Posterior cingulate gyrus (tissue), 11 donors: ENCODE results near the gene ARTN.

Source experiments
- DNase-seq, 10 donors: peaks; one replicate each; pipeline versions ENCODE4 v3.0.0 to v3.0.0-alpha.2; 2020 to 2021; ENCODE audit warnings: mixed read lengths in 3 of 10
- intact Hi-C: fragments of 100-400 bp; cut with DNase I; formaldehyde crosslinking; loops from one replicate; pipeline ENCODE4 v1.15.1; 2023

ARTN gene

GRCh38 chr1:43921022-43921421 lies 12.6 kb upstream of the ARTN start:
- no peak for DNase-seq
- intact Hi-C loops, result no loop called here

DNA sequence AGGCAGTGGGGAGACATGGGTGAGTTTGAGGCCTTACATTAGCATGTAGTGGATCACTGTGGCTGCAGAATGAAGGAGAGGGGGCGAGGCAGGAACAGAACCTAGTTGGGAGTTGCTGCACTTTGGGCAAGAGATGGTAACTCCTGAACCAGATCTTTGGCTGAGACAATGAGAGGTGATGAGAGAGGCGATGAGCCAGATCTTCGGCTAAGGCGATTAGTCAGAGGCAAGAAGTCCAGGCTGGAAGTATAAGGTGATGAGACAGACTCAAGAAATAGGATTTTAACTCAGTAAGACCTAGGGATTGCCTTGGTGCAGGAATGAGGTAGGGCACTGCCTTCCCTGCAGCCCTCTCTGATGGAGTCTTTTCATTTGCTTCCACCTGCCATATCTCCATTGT lies 9.1 kb upstream of the ARTN start:
- DNase-seq, result no peak
- intact Hi-C loops, result no loop called here

DNA sequence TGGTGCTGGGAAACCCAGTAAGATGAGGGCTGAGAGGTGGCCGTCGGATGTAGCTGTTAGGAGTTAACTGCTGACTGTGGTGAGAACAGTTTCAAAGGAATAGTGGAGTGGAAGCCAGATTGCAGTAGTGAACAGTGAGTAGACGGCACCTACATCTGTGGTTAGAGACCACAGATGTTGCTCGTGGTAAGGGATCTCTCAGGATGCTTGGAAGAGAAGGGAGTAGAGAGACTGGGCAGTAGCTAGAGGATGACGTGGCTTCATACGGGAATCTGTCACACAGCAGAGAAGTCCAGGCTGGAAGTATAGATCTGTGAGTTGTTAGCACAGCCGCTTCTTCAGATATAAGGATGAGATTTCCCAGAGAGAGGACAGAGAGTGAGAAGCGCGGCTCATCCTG lies 7.8 kb upstream of the ARTN start:
- intact Hi-C loops, result no loop called here
- peak in 1 of 10 donors; percentile 25 for DNase-seq

DNA sequence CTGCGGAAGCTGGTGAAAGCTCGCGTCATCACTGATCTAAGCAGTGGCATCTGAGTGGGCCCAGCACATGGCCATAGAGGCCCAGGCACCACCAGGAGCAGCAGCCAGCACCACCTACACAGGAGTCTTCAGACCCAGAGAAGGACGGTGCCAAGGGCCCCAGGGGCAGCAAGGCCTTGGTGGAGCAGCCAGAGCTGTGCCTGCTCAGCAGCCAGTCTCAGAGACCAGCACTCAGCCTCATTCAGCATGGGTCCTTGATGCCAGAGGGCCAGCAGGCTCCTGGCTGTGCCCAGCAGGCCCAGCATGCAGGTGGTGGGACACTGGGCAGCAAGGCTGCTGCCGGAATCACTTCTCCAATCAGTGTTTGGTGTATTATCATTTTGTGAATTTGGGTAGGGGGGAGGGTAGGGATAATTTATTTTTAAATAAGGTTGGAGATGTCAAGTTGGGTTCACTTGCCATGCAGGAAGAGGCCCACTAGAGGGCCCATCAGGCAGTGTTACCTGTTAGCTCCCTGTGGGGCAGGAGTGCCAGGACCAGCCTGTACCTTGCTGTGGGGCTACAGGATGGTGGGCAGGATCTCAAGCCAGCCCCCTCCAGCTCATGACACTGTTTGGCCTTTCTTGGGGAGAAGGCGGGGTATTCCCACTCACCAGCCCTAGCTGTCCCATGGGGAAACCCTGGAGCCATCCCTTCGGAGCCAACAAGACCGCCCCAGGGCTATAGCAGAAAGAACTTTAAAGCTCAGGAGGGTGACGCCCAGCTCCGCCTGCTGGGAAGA lies 3.2 kb upstream of the ARTN start:
- DNase-seq, result peak in 1 of 10 donors; percentile 73
- intact Hi-C loops, result loop anchor here (5.0 kb wide), 1 partner anchor 403 kb away; no protein-coding TSS in a partner anchor

DNA sequence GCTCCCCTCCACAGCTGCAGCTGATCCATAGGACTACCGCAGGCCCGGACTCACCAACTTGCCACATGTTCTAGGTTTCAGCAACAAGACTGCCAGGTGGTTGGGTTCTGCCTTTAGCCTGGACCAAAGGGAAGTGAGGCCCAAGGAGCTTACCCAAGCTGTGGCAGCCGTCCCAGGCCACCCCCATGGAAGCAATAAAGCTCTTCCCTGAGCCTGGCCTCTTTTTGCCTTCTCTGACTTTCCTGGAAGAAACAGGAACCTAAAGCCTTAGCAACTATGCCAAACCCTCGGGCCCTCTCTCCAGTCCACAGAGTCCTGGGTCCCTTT lies 2.7 kb upstream of the ARTN start:
- DNase-seq, result no peak
- intact Hi-C loops, result loop anchor here (5.0 kb wide), 1 partner anchor 404 kb away; no protein-coding TSS in a partner anchor

GRCh38 chr1:43931711-43932660 lies 1.6 kb upstream of the ARTN start:
- intact Hi-C loops, result loop anchor here (5.0 kb wide), 1 partner anchor 405 kb away; no protein-coding TSS in a partner anchor
- peak in 1 of 10 donors; percentile 59 for DNase-seq

DNA sequence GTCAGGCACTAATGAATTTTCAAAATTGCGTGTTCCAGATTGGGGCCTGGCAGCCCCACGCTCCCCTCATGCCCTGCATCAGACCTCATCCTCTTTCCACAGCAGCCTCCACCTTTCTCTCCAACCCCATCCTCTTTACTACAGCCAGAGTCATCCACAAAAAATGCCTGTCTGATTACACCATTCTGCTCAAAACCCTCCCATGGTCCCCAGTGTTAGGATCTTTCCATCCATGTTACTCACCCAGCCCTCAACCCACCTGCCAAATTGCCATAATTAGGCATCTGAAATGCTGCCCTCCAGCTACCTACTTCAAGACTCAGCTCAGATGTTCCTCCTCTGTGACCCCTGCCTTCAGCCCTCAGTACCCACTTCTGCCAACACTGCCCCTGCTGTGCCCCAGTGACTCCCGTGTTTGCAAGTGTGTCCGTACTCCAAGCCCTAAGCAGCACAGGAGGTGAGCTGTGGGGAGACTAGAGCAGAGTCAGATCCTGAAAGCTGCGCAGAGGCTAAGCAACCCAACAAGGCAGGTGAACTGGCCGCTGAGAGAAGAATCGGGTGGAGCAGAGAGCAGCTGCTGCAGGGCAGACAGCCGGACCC lies 715 bp upstream of the ARTN start:
- DNase-seq, result peak in 1 of 10 donors; percentile 57
- intact Hi-C loops, result loop anchor here (5.0 kb wide), 1 partner anchor 406 kb away; no protein-coding TSS in a partner anchor

- intact Hi-C loops, result loop anchor here (1.0 to 5.0 kb wide), 2 partner anchors 171 to 407 kb away; no protein-coding TSS in a partner anchor
- peak in 8 of 10 donors; percentile 66 to 95 (median 70) for DNase-seq
Observed at GRCh38 chr1:43934101-43934985, 742 bp downstream of the ARTN start.

- no peak for DNase-seq
- intact Hi-C loops, result loop anchor here (1.0 to 5.0 kb wide), 2 partner anchors 172 to 408 kb away; no protein-coding TSS in a partner anchor
Observed at GRCh38 chr1:43934986-43935324, 1.4 kb downstream of the ARTN start.

DNA sequence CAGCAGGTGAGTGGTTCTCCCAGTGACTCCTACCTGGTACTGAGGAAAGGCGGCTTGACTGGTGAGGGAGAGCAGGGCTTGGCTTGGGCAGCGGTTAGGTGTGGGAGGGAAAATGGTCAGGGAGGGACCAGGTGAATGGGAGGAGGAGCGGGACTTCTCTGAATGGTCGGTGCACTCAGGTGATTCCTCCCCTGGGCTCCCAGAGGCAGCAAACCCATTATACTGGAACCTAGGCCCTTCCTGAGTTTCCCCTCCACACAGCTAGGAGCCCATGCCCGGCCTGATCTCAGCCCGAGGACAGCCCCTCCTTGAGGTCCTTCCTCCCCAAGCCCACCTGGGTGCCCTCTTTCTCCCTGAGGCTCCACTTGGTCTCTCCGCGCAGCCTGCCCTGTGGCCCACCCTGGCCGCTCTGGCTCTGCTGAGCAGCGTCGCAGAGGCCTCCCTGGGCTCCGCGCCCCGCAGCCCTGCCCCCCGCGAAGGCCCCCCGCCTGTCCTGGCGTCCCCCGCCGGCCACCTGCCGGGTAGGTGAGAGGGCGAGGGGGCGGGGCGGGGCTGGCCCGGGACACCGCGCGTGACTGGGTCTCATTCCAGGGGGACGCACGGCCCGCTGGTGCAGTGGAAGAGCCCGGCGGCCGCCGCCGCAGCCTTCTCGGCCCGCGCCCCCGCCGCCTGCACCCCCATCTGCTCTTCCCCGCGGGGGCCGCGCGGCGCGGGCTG lies 2.3 kb downstream of the ARTN start:
- no peak for DNase-seq
- intact Hi-C loops, result no loop called here

DNA sequence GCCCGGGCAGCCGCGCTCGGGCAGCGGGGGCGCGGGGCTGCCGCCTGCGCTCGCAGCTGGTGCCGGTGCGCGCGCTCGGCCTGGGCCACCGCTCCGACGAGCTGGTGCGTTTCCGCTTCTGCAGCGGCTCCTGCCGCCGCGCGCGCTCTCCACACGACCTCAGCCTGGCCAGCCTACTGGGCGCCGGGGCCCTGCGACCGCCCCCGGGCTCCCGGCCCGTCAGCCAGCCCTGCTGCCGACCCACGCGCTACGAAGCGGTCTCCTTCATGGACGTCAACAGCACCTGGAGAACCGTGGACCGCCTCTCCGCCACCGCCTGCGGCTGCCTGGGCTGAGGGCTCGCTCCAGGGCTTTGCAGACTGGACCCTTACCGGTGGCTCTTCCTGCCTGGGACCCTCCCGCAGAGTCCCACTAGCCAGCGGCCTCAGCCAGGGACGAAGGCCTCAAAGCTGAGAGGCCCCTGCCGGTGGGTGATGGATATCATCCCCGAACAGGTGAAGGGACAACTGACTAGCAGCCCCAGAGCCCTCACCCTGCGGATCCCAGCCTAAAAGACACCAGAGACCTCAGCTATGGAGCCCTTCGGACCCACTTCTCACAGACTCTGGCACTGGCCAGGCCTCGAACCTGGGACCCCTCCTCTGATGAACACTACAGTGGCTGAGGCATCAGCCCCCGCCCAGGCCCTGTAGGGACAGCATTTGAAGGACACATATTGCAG lies 3.0 kb downstream of the ARTN start:
- intact Hi-C loops, result no loop called here
- peak in 5 of 10 donors; percentile 47 to 92 (median 86) for DNase-seq

GRCh38 chr1:43937179-43937865 lies 3.7 kb downstream of the ARTN start:
- DNase-seq, result peak in 1 of 10 donors; percentile 52
- intact Hi-C loops, result no loop called here

DNA sequence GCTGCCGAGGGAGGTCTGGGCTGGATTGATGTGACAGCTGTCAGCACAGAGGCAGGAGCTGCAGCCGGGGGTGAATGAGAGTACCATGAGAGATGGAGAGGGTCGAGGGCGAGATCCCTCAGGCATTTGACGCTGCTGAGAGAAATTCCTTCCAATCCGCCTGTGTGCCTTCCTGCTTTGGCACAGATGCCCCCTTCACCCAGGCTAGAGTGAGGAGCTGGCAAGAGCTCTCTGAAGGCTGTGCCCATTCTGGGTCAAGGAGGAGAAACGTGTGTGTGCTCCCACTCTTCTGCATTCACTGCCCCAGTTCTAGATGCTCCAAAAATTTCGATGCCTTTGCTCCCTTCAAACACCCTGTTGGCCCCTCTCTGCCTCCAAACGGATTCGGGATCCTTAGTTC lies 4.8 kb downstream of the ARTN start:
- intact Hi-C loops, result no loop called here

DNA sequence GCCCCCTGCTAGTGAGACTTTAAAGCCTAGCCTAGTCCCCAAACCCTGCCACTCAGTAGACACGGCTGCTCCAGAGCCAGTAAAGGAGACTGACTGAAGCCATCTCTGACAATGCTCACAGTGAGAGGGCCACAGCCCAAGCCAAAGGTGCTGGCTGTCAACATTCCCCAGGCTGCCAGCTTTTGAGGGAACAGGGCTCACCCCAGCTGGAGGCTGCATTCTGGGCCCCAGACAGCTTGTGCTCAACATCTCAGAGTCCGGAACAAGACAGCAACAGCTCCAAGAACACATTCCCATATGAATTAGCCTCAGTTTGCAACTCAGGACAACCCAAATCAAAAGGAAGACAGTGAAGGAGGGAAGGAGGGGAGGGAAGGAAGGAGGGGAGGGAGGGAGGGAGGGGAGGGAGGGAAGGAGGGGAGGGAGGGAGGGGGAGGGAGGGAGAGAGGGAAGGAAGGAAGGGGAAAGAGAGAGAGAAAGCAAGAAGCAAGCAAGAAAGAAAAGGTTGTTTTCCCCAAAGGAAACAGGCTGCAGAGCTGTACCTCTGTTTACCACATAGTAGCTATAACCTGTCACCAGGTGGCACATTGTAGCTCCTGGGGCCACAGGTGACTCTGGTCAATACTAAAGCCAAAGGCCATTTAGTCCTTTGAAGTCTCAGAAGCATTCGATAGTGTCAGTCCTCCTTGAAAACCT lies 5.4 kb downstream of the ARTN start:
- intact Hi-C loops, result no loop called here
- peak in 2 of 10 donors; percentile 84 to 85 for DNase-seq

More for the DNA sequence above, 4.8 kb downstream of the ARTN start:
- DNase-seq, result no peak

GRCh38 chr1:43942411-43942810 lies 8.8 kb downstream of the ARTN start:
- DNase-seq, result no peak
- intact Hi-C loops, result loop anchor here (10.0 kb wide), 1 partner anchor 92 kb away; the partner anchor contains the start of gene SLC6A9

- intact Hi-C loops, result loop anchor here (10.0 kb wide), 1 partner anchor 90 kb away; the partner anchor contains the start of gene SLC6A9
Observed at GRCh38 chr1:43944860-43945259, 11.3 kb downstream of the ARTN start.

DNA sequence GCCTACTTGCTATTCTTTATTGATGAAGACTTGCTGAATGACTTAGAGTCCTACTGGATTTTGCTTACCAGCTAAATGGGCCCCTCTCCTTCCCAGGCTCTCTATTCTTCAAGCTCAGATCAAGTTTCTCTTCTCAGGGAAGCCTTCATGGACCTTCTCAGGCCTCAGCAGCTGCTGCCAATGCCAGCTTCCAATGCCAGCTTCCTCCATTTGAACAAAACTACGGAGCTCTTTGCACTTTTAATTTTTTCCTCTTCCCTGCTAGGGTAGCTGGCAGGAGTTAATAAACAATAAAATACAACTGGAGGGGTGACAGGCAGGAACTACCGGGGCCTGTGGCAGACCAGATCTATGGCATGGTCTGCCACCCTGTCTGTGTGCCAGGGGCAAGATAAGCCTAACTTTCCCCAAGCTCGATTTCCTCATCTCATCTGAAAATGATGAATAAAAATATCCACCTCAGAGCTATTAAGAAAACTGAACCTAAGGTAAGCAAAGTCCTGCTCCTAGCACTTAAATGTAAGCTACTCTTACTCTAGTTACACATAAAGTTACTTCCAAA lies 12.2 kb downstream of the ARTN start:
- DNase-seq, result no peak
- intact Hi-C loops, result loop anchor here (2.0 to 10.0 kb wide), 2 partner anchors 29 to 89 kb away; partner anchors contain the start of genes ATP6V0B and SLC6A9

More at GRCh38 chr1:43944860-43945259, 11.3 kb downstream of the ARTN start:
- no peak for DNase-seq
